Activated effector memory CD4-positive, alpha-beta T cell treated with anti-CD3 and anti-CD28 coated beads, Interleukin-2, amount 50 U/mL, for 16 hours (primary cell): Measurements from ENCODE around the gene CARD6.
"Not testable (repeated sequence)": the region's sequence is repeated elsewhere in the genome, so short reads cannot be mapped to it uniquely, and the experiment has no call there.

ENCODE experiments used
- DNase-seq: peaks from one replicate; pipeline ENCODE4 v3.0.0-alpha.2; 2020

CARD6 gene

DNA sequence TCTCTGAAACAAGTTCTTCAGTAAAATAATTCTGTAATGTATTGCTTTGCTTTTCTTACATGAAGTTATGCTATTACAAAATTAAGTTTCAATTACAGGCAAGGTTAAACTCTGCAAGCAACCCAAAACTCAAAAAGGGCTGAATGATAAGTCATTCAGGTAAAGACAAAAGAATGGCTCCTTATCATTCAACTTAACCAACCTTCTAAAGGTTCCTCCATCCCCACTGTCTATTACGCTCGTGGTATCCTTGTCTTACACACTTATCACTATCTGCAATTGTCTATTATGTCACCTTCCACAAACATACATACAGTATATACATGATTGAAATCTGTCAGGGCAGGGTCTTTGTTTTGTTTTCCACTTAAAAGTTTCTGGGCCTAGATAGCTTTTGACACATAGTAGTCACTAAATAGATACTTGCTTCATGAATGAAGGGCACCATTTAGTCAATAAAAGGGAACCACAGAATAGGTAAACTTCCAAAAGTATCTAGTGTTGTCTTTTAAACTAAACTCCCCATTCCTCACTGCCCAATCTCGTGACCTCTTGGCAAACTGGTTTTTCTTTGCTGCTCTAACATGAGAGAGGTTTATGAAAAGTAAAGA lies 13.0 kb upstream of the CARD6 start:
- DNase-seq, result no peak

DNA sequence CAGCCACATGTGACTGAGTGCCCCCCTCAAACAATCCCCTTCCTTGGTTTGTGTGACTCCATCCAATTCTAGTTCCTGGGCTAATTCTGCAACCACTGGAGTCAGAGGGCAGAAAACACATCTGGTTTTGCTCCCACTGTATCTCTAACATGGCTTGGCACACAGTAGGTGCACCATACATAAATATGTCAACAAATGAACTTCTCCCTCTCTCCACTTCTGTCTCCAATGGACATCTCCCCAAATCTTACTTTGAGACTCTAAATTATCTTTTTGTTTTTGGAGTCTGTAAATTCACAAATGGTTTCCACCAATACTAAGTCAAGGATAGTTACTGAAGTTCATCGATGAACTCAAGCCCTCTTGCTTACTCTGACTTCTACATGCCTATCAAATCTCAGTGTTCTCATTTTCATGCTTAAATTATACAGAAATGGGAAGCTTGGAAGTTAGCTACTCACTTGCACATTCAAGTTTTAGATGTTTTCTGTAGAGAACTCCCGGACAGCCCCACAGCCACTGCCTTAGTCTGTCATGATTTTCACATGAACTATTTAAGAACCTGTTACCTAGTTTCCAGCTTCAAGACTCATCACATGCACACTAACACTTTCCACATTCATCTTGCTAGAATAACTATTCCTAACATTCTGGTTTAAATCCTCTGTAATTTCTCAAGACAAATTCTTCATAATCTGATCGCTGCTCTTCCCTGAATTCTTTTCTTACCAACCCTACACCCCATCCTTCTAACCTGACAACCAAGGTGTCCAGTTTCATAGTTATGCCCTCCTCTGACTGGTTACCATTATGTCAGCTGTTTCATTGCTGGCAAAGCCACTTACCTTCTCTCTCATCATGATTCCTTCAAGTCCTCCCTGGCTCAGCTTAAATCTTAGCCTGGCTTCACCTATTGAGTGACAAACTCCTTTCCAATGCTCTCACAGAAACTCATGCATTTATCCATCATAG lies 12.2 kb upstream of the CARD6 start:
- DNase-seq, result no peak

DNA sequence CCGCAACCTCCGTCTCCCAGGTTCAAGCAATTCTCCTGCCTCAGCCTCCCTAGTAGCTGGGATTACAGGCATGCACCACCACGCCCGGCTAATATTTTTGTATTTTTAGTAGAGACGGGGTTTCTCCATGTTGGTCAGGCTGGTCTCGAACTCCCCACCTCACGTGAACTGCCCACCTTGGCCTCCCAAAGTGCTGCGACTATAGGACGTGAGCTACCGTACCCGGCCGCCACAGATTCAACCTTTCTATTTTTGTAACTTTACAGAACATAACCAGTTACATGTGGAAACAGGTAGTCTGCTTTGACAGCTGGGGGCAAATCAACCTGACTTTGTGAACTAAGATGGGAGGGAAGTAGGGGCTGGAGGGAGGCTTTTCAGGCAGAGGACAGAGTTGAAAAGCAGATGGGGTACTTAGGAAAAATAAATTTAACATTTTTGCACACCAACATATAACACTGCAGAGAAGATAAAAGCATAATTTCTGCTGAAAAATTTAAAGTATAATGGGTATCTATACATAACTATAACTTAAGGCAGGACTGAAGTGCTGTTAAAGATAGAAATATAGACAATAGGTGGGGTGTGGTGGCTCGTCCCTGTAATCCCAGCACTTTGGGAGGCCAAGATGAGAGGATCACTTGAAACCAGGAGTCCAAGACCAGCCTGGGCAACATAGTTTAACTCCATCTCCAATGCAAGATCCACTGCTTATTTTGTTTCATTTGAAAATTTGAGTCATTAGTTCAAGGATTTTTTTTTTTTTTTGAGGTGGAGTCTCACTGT lies 11.2 kb upstream of the CARD6 start:
- DNase-seq, result no peak

DNA sequence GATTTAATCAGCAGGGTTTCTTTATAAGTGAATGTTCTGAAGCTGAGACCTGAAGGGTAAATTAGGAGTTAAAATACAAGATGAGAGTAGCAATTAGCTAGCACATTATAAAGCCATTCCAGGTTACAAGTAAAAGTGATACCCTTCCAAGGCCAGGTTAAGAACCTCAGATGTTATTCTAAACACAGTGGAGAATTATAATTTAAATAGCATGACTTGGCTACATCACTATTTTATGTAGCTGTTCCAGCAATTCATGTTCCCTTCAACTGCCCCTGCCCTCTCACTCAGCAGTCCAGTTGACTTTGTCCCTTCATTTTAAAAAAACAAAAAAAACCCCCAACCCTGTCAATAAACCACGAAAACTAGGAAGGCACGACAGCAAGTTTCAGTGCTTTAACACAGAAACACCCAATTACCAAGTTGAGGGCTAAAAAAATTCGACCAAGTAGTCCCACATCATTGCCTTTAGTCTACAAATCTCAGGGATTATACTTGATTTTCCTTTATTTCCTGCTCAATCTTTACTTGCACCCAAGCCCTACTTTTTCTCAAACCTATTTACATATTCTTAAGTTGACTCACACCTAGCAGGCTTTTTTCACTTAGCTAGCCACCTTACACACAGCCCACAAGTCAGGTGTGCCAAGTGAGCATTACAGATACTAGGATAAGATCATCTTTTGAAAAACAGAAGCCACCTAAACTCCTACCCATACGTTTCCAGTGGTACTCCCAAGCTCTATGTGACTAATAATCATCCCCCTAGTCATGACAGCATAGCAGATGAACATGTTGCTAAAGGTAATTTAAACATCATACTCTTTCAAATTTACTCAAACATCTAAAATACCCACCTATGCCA lies 9.6 kb upstream of the CARD6 start:
- DNase-seq, result no peak

- no peak for DNase-seq
Observed at GRCh38 chr5:40832345-40832744, 8.8 kb upstream of the CARD6 start.

DNA sequence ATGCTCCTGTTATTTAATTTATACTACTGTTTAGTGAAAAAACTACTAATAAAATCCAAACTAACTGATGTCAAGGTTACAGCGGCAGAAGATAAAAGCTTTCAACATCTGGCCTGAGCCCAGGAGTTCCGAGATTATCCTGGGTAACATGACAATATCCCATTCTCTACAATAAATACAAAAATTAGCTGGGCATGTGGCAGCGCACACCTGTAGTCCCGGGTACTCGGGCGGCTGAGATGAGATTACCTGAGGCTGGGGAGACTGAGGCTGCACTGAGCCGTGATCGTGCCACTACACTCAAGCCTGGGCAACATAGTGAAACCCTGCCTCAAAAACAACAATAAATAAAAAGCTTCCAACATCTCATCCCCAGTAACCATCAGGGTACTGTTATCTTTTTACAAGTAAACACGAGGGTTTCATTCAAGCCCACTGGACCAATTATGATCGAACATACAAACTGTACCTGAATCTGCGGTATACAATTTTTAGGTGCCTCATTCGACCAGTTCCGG lies 7.4 kb upstream of the CARD6 start:
- DNase-seq, result no peak

GRCh38 chr5:40834391-40834848 lies 6.7 kb upstream of the CARD6 start:
- DNase-seq, result peak; percentile 81

GRCh38 chr5:40834849-40835787 lies 6.0 kb upstream of the CARD6 start, which contains the start of gene RPL37:
Gene RPL37 (minus strand): TSS chr5:40835222. CDS start chr5:40835185, 37 bp downstream.
- DNase-seq, result peak; percentile 96

DNA sequence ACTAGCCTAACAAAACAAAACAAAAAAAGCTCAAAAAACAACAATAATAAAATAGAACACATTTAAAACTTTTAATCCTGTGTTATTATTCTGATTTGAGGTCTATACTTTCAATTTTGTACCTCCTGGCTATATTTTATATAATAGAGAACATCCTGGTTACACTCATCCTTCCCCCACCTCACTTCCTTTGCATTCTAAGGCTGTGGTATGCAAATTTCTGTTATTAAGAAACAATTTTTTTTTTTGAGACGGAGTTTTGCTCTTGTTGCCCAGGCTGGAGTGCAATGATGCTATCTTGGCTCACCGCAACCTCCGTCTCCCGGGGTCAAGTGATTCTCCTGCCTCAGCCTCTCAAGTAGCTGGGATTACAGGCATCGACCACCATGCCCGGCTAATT lies 3.1 kb upstream of the CARD6 start:
- peak; percentile 65 for DNase-seq

DNA sequence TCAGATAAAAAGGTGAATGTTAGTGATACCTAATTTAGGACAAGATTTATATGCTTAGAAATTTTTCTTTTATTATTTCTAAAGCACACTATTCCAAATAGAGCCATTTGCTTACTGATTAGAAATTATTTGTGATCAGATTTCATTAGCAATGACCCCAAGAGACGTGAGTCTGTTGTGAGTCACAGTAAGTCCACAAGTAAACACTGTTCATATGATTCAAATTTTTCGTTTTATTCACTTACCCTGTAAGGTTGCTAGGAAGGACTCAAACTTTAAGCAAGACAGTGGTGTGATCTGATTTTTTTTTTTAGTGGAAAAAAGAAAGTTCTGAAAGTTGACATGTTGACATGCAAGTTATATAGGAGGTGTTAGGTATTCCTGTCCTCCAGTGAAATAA lies 1.2 kb downstream of the CARD6 start:
- no peak for DNase-seq

DNA sequence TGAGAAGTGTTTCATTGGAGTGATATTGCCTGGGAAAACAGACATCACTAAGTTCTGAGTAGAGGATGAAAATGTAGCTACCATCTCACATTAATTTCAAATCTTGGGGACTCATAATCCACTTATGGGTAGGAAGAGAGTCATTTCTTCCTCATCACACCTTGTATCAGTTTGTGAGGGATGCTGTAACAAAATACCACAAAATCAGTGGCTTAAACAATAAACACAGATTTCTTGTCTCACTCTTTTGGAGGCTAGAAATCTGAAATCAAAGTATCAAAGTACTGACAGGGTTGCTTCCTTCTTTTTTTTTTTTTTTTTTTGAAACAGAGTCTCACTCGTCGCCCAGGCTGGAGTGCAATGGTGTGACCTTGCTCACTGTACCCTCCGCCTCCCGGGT lies 3.4 kb downstream of the CARD6 start:
- DNase-seq, result no peak

- no peak for DNase-seq
Observed at GRCh38 chr5:40846371-40846770, 5.2 kb downstream of the CARD6 start.

DNA sequence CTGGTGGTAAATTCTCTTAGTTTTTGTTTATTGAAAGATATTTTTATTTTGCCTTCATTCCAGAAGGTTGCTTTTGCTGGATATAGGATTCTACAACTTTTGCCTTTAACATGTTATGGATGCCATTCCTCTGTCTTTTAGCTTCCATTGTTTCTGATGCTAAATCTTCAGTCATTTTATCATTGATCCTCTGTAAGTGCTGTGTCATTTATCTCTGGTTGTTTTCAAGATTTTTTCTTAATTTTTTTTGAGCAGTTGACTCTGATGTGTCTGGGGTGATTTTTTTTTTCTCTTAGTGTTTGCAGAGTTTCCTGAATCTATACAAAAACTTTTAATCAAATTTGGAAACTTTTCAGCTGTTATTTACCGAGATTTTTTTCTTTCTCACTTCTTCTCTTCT lies 6.4 kb downstream of the CARD6 start:
- no peak for DNase-seq

DNA sequence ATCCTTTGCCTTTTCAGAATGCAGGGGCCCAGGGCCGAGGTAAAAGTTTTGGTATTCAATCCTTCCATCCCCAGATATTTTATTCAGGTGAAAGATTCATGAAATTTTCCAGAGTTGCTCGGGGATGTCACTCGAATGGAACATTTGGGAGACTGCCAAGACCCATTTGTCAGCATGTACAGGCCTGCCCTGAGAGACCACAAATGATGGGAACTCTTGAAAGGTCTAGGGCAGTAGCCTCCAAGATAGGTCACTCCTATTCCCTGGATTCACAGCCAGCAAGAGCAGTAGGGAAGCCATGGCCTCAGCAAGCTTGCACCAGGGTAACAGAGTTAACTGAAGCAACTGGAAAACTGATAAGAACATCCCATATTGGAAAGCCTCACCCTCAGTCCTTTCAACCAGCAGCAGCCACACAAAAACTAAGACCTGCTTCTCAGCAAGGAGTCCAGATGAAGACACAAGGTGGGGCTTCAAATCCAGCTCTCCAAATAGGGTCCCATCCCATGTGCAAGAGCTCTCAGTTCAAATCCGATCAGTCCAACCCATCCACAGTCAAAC lies 12.5 kb downstream of the CARD6 start:
- DNase-seq, result no peak

GRCh38 chr5:40860711-40861110 lies 19.5 kb downstream of the CARD6 start:
- DNase-seq, result no peak

GRCh38 chr5:40865004-40865403 lies 23.8 kb downstream of the CARD6 start:
- not testable (repeated sequence) for DNase-seq

- no peak for DNase-seq
Observed at GRCh38 chr5:40866844-40867243, 25.7 kb downstream of the CARD6 start.

GRCh38 chr5:40869384-40869783 lies 28.2 kb downstream of the CARD6 start:
- DNase-seq, result no peak

DNA sequence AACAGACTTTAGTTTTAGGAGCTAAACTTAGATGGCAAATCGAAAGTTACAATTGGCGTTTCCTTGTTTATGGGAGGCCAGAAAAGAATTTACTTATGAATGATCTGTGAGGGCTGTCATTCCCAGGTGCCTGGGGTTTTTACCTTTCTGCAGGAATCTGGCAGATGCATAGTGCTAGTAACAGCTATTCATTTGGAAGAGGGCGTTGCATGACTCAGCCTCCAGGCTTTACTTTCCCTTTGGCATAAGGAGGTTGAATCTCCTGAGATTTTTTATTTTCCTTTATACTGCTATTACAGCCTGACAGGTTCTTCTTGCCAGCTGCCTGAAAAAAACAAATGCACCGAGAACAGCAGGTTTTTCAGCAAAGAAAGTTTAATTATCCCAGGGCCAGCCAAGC lies 30.0 kb downstream of the CARD6 start:
- DNase-seq, result no peak

- DNase-seq, result not testable (repeated sequence)
Observed at GRCh38 chr5:40872253-40872652, 31.1 kb downstream of the CARD6 start.
